Measurements from ENCODE around the gene CARD14. TPM values are rescaled to one million over a fixed set of nuclear protein-coding genes. Genes with fewer than 3 reads are reported as not detected.

The CARD14 gene
- total and polyA plus RNA-seq, 2 of the 13 experiments (the other 11 are each of a cell fraction or from before 2014, with no cell fraction given) = 0.11 TPM; not detected in 1

DNA sequence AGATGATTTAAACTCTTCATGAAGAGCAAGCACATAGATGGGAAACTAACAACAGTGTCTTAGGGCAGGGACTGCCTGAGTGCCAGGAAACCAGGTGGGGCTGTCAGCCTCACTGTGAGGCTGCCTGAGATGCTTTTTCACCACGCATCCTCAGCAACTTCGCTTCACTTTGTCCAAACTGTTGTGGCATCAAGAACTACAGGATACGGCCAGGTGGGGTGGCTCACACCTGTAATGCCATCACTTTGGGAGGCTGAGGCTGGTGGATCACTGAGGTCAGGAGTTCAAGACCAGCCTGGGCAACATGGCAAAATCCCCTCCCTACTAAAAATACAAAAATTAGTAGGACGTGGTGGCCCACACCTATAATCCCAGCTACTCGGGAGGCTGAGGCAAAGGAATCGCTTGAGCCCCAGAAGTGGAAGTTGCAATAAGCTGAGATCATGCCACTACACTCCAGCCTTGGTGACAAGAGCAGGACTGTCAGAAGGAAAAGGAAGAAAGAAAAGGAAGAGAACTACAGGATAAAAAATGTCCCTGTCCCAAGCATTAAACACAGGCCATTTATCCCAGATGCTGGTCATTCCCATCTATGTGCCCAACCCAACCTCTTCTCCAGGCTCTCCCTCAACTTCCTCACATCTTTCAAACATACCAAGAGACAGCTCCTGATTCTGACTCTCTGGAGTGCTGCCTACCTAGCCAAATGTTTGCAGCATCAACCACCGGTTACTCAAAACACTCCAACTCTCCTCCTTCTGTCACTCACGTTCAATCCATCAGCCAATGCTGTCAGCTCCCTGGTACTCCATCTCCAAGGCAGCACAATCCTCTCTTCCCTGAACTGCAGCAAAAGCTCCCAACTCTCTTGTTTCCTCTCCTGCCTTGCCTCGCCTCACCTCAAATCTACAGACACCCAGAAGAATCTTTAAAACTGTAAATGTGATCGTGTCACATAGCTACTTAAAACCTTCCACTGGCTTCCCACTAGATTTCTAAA lies 24.5 kb upstream of the CARD14 start (continued):
- TF ChIP-seq, protein P1, sequence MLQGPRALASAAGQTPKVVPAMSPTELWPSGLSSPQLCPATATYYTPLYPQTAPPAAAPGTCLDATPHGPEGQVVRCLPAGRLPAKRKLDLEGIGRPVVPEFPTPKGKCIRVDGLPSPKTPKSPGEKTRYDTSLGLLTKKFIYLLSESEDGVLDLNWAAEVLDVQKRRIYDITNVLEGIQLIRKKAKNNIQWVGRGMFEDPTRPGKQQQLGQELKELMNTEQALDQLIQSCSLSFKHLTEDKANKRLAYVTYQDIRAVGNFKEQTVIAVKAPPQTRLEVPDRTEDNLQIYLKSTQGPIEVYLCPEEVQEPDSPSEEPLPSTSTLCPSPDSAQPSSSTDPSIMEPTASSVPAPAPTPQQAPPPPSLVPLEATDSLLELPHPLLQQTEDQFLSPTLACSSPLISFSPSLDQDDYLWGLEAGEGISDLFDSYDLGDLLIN (CRISPR knock-in tag; IDR thresholded peaks at IDR 0.05; ENCODE audit: borderline replicate concordance) = no peak
- TF ChIP-seq KDM2A (CRISPR knock-in tag; IDR thresholded peaks at IDR 0.05; ENCODE audit: borderline replicate concordance, low read depth) = 0 out of 2 replicates have a peak, but pooled peaks have one; percentile 11
- TF ChIP-seq, protein P2, sequence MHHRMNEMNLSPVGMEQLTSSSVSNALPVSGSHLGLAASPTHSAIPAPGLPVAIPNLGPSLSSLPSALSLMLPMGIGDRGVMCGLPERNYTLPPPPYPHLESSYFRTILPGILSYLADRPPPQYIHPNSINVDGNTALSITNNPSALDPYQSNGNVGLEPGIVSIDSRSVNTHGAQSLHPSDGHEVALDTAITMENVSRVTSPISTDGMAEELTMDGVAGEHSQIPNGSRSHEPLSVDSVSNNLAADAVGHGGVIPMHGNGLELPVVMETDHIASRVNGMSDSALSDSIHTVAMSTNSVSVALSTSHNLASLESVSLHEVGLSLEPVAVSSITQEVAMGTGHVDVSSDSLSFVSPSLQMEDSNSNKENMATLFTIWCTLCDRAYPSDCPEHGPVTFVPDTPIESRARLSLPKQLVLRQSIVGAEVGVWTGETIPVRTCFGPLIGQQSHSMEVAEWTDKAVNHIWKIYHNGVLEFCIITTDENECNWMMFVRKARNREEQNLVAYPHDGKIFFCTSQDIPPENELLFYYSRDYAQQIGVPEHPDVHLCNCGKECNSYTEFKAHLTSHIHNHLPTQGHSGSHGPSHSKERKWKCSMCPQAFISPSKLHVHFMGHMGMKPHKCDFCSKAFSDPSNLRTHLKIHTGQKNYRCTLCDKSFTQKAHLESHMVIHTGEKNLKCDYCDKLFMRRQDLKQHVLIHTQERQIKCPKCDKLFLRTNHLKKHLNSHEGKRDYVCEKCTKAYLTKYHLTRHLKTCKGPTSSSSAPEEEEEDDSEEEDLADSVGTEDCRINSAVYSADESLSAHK (CRISPR knock-in tag; IDR thresholded peaks at IDR 0.05; ENCODE audit: borderline replicate concordance) = no peak
